ENCODE measurements around the gene CDC42EP4. TPM values are rescaled to one million over a fixed set of nuclear protein-coding genes. Genes with fewer than 3 reads are reported as not detected.
"Not testable (repeated sequence)": the region's sequence is repeated elsewhere in the genome, so short reads cannot be mapped to it uniquely, and the experiment has no call there.

The CDC42EP4 gene
- total RNA-seq, 1 donor from 2014 or later: 207 TPM

DNA sequence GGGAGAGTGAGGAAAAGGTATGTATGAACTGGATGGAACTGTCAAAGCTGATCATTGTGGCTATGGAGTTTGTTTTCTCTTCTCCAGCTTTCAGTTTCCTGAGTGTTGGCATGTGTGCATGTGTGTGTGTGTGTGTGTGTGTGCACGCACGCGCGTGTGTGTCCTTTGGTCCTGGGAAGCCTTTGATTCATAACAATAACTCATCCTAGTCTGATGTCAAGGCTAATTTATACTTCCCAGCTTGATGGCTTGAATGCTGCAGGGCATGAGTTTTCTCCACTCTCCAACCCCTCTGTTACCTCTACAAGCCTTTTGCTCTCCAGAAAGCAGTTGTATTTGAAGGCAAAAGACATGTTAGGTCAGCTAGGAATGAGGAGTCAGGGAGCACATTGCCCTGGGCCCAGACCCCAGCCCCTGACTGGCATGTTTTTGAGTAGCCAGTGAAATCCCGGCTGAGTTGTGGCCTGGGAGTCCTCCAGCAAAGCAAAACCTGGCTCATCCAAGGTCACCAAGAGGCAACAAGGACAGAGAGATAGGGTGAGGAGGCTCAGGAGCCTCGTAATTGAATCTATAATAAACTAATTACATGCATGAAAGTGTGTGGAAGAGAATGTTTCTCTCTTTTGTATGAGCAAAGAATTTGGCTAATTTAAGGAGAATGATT, 8.9 kb upstream of the CDC42EP4 start:
- DNase-seq (ENCODE audit: low spot score): no peak

DNA sequence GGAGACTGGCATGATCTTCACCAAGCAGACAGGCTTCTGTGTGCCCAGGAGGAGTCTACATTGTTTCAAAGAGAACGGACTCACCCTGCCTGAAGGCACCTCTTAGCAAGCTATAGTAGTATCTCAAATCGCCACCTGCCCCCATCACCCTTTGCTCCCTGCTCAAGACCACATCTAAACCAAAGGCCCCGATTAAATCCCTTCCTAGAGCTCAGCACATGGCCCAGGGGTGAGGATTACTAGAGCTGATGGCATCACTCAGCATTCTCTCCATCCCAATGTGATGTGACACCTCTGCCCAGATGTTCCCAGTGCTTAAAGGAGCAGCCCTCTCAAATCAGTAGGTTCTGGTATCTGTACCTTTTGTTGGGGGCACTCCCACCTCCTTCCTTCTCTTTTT, 8.0 kb upstream of the CDC42EP4 start:
- no peak for DNase-seq (ENCODE audit: low spot score)

DNA sequence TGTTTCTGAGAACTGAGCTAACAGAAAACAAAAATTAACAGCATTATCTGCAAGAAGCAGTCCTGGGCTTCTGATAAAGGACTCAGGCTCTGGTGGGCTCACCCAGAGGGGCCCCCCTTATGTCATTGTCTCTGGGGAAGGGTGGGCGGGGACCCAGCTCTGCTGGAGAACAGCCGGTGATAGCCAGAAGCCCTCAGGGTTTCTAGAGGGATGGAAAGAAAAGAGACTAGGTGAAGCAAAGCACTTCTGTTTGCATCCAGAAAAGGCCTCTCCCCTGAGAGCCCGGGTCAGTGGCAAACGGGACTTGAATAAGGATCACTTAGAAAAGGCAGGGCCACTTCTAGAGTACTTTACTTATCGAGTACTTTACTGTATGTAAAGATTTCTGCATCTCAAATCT, 7.0 kb upstream of the CDC42EP4 start:
- no peak for DNase-seq (ENCODE audit: low spot score)

DNA sequence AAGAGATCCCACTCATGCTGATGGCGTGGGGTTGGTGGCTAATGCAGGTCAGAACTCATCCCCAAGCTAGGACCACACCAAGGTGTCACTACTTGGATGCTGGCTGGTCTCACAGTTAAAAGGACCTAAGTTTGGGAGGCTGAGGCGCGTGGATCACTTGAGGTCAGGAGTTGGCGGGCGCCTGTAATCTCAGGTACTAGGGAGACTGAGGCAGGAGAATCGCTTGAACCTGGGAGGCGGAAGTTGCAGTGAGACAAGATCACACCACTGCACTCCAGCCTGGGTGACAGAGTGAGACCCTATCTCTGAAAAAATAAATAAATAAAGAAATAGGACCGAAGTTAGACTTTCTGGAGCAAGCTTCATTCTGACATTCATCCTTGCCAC, 6.6 kb upstream of the CDC42EP4 start:
- DNase-seq (ENCODE audit: low spot score): no peak

DNA sequence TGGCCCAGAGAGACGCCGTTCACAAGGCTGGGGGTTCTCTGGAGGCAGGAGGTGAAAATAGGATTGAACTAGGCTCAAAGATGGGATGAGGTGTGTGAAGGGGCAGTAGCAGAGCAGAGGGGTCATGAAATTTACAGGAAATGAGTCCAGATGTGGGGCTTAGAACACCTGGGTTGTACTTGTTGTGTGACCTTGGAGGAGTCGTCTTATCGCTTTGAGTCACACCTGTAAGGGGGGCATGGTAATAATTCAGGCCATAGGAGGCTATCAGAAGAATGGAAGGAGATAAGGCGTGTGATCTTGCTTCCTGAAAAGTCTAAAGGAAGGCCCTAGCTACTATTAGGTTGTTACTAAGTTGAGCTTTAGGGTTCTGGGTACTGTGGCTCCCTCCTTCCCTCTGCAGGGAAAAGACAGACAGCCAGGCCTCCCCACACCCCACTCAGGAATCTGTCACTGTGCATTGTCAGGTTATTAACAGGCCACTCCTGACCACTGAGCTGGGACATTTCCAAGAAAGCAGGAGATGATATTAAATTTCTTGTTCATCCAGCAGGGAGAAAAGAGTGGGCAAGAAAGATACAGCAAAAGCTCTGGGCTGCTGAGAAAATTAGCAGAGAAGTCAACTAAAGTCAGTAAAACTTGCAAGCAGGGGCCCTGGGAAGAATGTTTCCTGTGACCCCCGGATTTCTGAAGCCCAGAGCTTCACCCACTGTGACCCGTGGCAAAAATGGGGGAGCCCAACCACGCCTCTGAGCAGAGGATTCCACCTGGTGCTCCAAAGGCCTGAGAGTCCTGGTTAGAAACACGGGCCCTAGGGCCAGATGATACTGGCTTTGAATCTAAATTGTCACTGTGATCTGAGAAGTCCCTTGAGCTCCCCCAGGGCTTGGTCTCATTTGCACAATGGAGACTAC, 6.0 kb upstream of the CDC42EP4 start:
- DNase-seq (ENCODE audit: low spot score): no peak

DNA sequence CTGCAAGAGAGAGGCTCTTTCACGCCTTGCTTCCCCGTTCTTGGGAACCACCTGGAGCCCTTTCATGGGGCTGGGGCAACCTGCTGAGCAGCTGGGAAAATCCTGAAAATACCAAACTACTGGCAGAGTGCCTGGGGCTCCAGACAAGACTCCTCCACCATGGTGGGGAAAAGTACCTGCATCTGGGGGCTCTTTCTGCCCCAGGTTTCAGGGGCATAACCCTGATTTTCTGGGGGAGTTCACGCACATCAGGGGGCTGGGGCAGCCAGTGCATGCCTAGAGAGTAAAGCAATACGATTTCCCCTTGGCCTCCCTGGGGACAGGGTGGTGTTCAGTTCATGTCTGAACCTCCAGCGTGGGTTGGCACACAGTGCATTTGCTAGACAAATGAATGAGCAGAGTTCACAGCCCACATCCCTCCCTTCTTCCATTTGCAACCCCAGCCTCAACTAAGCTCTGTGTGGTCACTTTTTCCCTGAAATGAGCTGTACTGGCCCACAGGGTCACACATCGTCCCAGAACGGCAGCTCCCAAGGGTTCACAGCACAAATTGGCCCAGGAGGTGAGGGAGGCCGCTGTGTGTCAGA, 5.2 kb upstream of the CDC42EP4 start:
- DNase-seq (ENCODE audit: low spot score): no peak

DNA sequence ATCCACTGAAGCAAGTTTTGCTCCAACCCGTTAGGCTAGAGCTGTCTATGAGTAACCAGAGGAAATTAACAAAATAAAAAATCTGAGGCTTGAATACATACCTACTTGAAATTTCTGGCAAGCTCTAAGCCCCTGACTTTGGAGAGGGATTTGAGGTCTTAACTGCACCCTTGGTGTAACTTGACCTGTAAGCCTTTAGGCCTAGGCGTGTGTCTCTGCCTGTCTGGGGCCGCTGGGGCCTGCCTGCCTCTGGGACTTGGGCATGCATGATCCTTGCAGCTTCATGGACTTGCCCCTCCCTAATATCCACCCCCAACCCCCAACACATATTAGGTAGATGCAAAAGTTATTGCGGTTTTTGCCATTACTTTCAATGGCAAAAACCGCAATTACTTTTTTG, 3.7 kb upstream of the CDC42EP4 start:
- DNase-seq (ENCODE audit: low spot score): no peak

DNA sequence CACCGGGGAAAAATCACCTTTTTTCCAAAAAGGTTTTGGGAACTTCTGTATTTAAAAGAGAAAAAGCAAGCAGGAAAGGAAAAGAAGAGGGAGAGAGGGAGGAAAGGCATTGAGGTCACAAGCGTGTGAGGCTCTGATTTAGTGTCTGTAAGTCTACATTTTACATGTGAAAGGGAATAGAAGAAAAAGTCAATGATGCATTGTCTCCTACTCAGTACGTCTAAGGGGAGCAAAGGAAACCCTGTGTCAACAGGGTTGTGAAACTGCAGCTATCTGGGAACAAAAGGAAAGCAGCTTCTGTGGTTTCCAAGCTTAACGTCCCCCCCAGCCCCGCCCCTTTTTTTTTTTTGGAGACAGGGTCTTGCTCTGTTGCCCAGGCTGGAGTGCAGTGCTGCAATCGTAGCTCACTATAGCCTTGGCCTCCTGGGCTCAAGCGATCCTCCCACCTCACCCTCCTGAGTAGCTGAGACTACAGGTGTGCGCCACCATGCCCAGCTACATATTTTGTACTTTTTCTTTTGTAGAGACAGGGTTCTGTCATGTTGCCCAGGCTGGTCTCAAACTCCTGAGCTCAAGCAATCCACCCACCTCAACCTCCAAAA, 1.8 kb upstream of the CDC42EP4 start:
- DNase-seq (ENCODE audit: low spot score): no peak

DNA sequence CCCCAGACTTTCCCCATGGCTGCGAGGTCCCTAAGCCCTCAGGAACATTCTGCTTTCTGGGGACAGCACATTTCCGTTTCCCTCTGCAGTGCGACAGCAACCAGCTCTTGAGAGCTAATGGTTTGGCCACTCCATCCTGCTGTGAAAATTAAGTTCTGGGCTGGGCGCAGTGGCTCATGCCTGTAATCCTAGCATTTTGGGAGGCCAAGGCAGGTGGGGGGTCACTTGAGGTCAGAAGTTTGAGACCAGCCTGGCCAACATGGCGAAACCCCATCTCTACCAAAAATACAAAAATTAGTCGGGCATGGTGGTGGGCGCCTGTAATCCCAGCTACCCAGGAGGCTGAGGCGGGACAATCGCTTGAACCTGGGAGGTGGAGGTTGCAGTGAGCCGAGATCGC, 1.1 kb upstream of the CDC42EP4 start:
- not testable (repeated sequence) for DNase-seq (ENCODE audit: low spot score)

DNA sequence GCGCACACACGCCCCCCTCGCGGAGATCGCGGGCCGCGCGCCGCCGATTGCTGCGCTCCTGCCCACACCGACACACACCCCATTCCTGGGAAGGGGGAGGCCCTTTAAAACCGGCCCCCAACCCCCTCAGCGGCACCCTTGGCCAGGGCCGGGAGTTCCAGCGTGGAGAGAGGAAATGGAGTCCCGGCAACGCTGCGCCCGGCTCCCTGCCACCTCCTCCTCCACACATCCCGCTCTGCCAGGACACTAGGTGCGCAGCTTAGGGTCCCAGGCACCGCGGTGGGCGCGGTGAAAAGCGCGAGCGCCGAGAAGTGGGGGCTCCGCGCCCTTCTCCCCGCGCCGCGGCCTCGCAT, 397 bp downstream of the CDC42EP4 start:
- DNase-seq (ENCODE audit: low spot score): no peak

DNA sequence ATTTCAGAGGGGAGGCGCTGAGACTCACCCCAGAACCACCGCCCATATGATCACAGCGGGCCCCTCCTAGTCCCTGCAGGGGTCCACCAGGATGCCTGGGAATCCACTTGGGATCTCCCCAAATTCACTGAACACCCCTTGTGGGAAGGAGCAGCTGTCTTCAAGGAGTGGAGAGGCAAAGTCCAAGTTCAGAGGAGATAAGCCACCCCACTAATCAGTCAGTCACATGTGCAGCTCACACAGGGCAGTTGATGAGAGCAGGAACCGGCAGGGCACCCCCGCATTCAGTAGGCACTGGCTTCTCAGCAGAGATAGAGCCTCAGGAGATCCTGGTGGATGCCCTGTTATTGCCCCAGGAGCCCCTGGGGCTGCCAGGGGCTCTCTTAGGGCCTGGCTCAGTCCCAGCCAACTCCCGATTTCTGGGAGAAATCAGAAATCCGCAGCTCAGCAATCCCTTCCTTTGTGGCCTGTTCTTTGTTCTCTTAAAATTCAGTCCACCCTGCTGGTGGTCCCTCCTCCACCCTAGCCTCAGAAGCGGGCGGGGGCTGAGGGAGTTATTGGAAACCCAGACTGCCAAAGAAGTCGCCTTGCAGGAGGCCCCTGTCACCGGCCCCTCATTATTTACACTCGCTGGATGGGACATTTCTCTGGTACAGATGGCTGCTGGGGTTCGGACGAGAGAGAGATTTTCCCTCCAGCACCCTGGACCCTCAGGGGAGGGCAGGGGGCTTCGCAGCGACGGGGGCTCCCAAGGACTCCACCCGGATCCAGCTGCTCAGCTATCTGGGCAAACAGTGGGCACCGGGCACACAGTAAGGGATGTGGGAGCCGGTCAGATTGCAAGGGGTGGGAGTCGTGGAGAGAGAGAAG, 1.8 kb downstream of the CDC42EP4 start:
- no peak for DNase-seq (ENCODE audit: low spot score)

DNA sequence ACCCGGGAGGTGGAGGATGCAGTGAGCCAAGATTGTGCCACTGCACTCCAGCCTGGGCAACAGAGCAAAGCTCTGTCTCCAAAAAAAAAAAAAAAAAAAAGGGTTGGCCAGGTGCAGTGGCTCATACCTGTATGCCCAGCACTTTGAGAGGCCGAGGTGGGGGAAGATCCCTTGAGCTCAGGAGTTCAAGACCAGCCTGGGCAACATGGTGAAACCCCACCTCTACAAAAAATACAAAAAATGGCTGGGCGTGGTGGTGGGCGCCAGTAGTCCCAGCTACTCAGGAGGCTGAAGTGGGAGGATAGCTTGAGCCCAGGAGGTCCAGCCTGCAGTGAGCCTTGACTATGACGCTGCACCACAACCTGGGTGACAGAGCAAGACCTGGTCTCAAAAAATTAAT, 2.8 kb downstream of the CDC42EP4 start:
- not testable (repeated sequence) for DNase-seq (ENCODE audit: low spot score)

DNA sequence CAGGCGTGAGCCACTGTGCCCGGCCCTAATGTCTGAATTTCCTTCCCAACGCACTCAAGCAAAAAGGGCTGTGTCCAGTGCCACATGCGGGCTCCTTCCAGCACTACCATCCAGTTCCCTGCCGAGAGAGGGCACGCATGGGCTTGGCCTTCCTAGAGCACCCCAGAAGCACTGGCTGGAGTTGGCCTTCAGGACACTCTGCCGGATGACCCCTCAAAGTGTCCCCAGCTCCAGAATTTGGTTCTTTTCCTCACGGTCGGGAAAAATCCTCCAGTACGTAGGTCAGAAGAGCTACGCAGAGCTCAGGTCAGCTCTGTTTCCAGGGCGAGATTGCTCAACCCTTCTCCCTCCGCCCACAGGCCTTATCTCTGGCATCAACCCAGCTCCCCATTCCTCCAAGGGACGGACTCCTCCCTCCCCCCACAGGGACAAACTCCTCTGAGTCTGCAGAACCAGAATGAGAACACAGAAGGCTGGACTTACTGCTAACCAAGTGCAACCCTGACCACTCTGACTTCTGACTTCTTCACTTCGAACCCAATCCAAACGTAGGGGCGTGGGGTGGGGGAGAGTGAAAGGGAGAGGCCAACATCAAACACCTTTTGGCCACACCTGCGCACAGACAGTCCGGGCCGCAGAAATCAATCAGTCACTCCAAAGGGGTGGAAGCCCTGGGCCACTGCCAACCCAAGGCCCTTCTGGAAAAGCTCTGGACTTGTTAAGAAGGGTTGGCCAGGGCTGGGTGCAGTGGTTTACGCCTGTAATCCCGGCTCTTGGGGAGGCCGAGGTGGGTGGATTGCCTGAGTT, 3.6 kb downstream of the CDC42EP4 start:
- no peak for DNase-seq (ENCODE audit: low spot score)

DNA sequence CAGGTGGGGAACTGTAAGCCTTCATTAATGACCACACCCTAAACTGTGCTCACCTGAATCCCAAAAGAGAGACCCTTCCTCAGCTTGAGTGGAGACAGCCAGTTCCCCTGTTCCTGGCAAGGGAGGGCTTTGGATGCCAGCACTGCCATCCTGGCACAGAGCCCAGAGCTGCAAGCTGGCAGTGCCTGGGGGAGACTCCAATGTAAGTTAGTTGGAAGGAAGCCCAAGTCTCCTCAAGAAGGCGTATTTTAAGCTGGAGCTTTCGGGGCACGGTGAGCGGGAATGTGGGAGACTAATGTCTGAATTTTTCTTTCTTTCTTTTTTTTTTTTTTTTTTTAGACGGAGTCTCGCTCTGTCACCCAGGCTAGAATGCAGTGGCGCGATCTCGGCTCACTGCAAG, 4.7 kb downstream of the CDC42EP4 start:
- no peak for DNase-seq (ENCODE audit: low spot score)

DNA sequence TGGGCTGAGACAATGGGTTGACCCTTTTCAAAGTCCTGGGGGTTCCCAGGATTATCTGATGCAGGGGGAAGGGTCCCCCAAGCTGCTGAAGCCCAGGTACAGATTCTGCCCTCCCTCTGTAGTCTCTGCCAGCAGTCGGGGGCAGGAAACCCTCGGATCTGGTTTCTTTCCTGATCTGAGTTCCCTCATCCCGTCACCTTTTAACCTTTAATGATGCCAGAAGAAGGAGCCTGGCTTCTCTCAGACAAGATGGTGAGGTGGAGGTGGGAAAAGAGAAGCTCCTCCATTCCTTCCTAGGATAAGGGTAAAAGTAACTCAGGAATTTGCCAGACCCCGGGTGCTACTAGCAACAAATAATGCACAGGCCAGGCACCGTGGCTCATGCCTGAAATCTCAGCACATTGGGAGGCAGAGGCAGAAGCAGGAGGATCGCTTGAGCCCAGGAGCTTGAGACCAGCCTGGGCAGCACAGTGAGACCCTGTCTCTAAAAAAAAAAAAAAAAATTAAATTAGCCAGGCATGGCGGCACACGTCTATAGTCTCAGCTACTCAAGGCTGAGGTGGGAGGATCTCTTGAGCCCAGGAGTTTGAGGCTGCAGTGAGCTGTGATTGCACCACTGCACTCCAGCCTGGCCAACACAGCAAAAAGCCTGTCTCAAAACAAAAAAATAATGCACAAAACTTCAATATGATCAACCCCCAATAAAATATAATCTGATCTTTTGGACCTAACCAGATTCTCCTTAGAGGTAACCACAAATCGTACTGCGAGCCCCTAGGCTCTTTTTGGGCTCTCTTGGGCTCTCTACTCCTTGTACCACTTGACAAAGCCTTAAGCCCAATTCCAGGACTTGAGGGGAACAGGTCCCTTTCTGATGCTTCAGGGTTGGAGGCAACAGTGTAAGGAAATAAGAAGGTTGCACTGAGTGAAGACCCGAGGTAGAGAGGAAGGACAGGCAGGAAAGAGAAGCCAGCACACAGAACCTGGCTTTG, 5.7 kb downstream of the CDC42EP4 start:
- DNase-seq (ENCODE audit: low spot score): no peak

DNA sequence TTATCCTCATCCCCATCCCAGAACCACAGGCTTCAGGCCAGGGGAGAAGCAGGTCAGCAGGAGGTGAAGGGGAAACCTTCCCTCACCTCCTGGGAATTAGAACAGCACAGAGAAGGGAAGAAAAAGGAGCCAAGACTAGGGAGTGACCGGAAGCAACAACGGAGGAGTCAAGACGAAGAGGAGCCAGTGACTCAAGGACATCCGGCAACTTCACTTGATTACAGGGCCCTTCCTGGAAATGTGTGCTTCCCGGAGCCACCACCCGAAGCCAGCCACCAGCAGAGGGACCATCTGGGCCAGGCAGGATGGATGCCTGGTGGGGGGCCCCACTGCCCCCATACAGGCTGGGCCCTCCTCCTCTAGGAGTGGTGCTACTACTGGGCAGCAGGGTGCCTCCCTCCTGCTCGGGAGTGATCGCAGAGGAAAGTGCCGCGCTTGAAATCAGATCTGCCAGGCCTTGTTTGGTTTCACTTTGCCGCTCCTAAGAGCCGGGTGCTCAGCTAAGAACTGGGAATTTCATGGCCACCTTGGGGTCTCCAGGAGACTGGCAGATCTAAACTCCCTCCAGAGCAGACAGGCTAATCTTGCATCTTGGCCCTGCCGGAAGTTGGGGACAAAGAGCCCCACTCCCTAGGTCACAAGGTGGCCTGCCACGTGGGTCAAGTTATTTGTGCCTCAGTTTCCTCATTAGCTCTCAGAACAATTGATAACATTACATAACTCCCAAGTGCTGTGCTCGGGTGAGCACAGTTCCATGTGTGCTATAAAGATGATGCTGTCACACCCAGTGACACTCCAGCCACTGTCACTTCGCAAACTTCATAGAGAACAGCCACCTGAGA, 6.6 kb downstream of the CDC42EP4 start:
- no peak for DNase-seq (ENCODE audit: low spot score)

DNA sequence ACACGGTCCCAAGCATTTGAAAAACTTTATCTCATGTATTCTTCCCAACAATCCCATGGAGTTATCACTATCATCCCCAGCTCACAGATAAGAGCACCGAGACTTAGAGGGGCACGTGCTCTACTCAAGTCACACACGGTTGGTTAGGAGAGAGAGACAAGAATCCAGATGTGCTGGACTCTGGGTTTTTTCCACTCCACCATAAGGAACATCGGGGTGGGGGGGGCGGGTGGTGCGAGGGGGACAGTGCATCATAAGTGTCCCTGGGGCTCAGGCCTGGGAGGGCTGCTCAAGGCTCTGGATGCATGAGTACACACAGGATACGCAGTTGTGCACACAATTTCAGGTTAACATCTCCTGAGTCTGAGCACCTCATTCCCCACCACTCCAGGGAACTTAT, 7.4 kb downstream of the CDC42EP4 start:
- no peak for DNase-seq (ENCODE audit: low spot score)

DNA sequence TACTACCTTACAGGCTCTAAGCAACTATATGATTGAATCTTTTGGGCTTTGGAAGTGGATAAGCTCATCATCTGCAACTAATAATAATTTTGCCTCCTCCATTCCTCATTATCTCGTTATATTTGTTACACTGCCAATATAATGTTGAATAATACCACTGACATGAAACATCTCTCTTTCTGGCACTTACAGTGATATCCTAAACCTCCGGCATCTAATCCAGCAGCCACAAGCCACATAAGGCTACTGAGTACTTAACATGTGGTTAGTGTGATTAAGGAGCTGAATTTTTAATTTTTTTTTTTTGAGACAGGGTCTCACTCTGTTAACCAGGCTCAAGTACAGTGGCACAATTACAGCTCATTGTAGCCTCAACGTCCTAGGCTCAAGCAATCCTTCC, 9.6 kb downstream of the CDC42EP4 start:
- DNase-seq (ENCODE audit: low spot score): no peak
